Stimulated activated CD4-positive, alpha-beta T cell treated with anti-CD3 and anti-CD28 coated beads, Interleukin-15, amount 100 ng/mL, for 48 hours (primary cell): ENCODE measurements around the gene FBP1.

Experiments used
- DNase-seq, 2 donors: peaks; one replicate each; pipeline ENCODE4 v3.0.0-alpha.2; 2020; ENCODE audit warnings: low read depth in 2 of 2

FBP1 gene

GRCh38 chr9:94639061-94639998, at the start of gene FBP1:
FBP1 (minus strand) TSS chr9:94639518; CDS start chr9:94639310, 208 bp downstream.
- no peak for DNase-seq

GRCh38 chr9:94687451-94687850, 48.1 kb upstream of the FBP1 start:
- no peak for DNase-seq

GRCh38 chr9:94685359-94685758, 46.0 kb upstream of the FBP1 start:
- no peak for DNase-seq

GRCh38 chr9:94681508-94681907, 42.2 kb upstream of the FBP1 start:
- DNase-seq = peak; percentile 15 to 45

- no peak for DNase-seq
Observed at GRCh38 chr9:94680621-94681020, 41.3 kb upstream of the FBP1 start.

- DNase-seq = no peak
Observed at GRCh38 chr9:94680020-94680419, 40.7 kb upstream of the FBP1 start.

GRCh38 chr9:94679587-94679986, 40.3 kb upstream of the FBP1 start:
- no peak for DNase-seq

- no peak for DNase-seq
Observed at GRCh38 chr9:94677929-94678328, 38.6 kb upstream of the FBP1 start.

- DNase-seq = no peak
Observed at GRCh38 chr9:94676446-94677131, 37.3 kb upstream of the FBP1 start.

GRCh38 chr9:94675008-94675881, 35.9 kb upstream of the FBP1 start:
- no peak for DNase-seq

- DNase-seq = no peak
Observed at GRCh38 chr9:94672811-94673487, 33.6 kb upstream of the FBP1 start.

- DNase-seq = peak; percentile 30 to 38
Observed at GRCh38 chr9:94668928-94669729, 29.8 kb upstream of the FBP1 start.

- DNase-seq = no peak
Observed at GRCh38 chr9:94668418-94668927, 29.2 kb upstream of the FBP1 start.

- no peak for DNase-seq
Observed at GRCh38 chr9:94666364-94667099, 27.2 kb upstream of the FBP1 start.

GRCh38 chr9:94665613-94666012, 26.3 kb upstream of the FBP1 start:
- no peak for DNase-seq

GRCh38 chr9:94664801-94665200, 25.5 kb upstream of the FBP1 start:
- no peak for DNase-seq

GRCh38 chr9:94663640-94664039, 24.3 kb upstream of the FBP1 start:
- DNase-seq = no peak

GRCh38 chr9:94663140-94663539, 23.8 kb upstream of the FBP1 start:
- DNase-seq = no peak

GRCh38 chr9:94657021-94657725, 17.9 kb upstream of the FBP1 start:
- DNase-seq = no peak
